GM23248 (cell line): Measurements from ENCODE around the gene SPATS2L.

Experiments used
- EZH2 ChIP-seq: fragments of 200-600 bp; sonication (generic); IDR thresholded peaks from 2 replicates; pipeline ENCODE4 v1.6.1; 2018; ENCODE audit warnings: antibody characterized with exemption, mild to moderate bottlenecking; ENCODE audit not compliant: insufficient read depth, poor library complexity, severe bottlenecking
- EZH2phosphoT487 ChIP-seq: fragments of 200-600 bp; sonication (generic); IDR thresholded peaks from 2 replicates; pipeline ENCODE4 v1.6.1; 2018; ENCODE audit warnings: antibody characterized with exemption, moderate library complexity, mild to moderate bottlenecking, low read depth; ENCODE audit not compliant: insufficient read depth

GRCh38 chr2:200382874-200383273 is 76.4 kb downstream of the SPATS2L start:
- no peak for TF ChIP-seq EZH2phosphoT487
- no peak for TF ChIP-seq EZH2
